22Rv1 (cell line): Measurements from ENCODE around the gene CATSPER1.

Experiments
- ZFX ChIP-seq: fragments of 450-650 bp; IDR thresholded peaks from 2 replicates; pipeline ENCODE4 v1.6.1; 2017; ENCODE audit warnings: antibody characterized with exemption, borderline replicate concordance
- TF ChIP-seq, protein P1 (sequence below): fragments of 450-650 bp; IDR thresholded peaks from 2 replicates; pipeline ENCODE4 v1.5.1; 2017; ENCODE audit warnings: mild to moderate bottlenecking

DNA sequence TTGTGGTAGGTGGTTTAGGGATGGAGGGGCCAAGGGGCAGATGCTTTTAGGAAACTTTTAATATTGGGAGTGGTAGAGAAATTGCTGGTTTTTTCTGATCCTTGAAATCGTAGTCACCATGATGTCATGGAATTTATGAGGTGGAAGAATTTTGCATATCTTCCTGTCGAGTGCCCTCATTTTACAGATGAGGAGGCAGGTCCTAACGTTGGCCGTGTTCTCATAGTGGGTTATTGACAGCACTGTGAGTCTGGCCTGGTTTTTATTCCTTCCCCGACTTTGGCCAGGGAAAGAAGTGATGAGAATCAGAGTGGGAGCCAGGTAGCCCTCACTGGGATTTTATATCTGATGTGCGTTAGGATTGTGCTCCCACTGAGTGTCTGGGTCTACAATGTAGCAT is 35.0 kb upstream of the CATSPER1 start:
- TF ChIP-seq, protein P1, sequence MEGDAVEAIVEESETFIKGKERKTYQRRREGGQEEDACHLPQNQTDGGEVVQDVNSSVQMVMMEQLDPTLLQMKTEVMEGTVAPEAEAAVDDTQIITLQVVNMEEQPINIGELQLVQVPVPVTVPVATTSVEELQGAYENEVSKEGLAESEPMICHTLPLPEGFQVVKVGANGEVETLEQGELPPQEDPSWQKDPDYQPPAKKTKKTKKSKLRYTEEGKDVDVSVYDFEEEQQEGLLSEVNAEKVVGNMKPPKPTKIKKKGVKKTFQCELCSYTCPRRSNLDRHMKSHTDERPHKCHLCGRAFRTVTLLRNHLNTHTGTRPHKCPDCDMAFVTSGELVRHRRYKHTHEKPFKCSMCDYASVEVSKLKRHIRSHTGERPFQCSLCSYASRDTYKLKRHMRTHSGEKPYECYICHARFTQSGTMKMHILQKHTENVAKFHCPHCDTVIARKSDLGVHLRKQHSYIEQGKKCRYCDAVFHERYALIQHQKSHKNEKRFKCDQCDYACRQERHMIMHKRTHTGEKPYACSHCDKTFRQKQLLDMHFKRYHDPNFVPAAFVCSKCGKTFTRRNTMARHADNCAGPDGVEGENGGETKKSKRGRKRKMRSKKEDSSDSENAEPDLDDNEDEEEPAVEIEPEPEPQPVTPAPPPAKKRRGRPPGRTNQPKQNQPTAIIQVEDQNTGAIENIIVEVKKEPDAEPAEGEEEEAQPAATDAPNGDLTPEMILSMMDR: no peak
- no peak for TF ChIP-seq ZFX
